H1 (cell line): Measurements from ENCODE around the gene PHACTR1. TPM values are rescaled to one million over a fixed set of nuclear protein-coding genes. Genes with fewer than 3 reads are reported as not detected.

ENCODE experiments used
- CTCF ChIA-PET: fragments of 300-600 bp; sonication (Branson Sonifier 250); formaldehyde crosslinking; loops from one replicate; lab custom pipeline; 2021; ENCODE audit not compliant: partially characterized antibody; lab: Charles Lee
- POLR2A ChIA-PET: fragments of 300-600 bp; sonication (Branson Sonifier 250); formaldehyde crosslinking; loops from one replicate; lab custom pipeline; 2021; ENCODE audit warnings: inconsistent platforms; ENCODE audit not compliant: partially characterized antibody; lab: Charles Lee
- DNase-seq, 2 experiments: peaks; one replicate each; pipeline versions ENCODE4 v3.0.0 to v3.0.0-alpha.2; 2010 to 2022; ENCODE audit warnings: low spot score in 2 of 2, low read depth in 1 of 2, mixed read lengths in 1 of 2
- FAIRE-seq: peaks from 2 replicates; lab custom pipeline; 2011; peaks lifted over from hg19 to GRCh38; lab: Jason Lieb, UNC
- H2AFZ ChIP-seq: 2 replicates; pipeline ENCODE4 v1.8.1; 2012; ENCODE audit warnings: low read length, inconsistent platforms
- H2AK5ac ChIP-seq: 2 replicates; pipeline ENCODE4 v1.6.1; 2013; ENCODE audit warnings: low read depth, low read length
- H2BK120ac ChIP-seq: replicated peaks from 2 replicates; pipeline ENCODE3; 2013; ENCODE audit warnings: low read depth, low read length, inconsistent platforms
- H2BK12ac ChIP-seq: 2 replicates; pipeline ENCODE4 v1.6.1; 2013; ENCODE audit warnings: low read depth, low read length
- H2BK15ac ChIP-seq: 2 replicates; pipeline ENCODE4 v1.6.1; 2013; ENCODE audit warnings: low read length
- H2BK20ac ChIP-seq: 2 replicates; pipeline ENCODE4 v1.6.1; 2013; ENCODE audit warnings: low read length
- H2BK5ac ChIP-seq: 2 replicates; pipeline ENCODE4 v1.6.1; 2013; ENCODE audit warnings: low read depth, low read length
- H3K14ac ChIP-seq: 2 replicates; pipeline ENCODE4 v1.6.1; 2013; ENCODE audit warnings: inconsistent platforms; ENCODE audit not compliant: insufficient read length
- H3K18ac ChIP-seq: 2 replicates; pipeline ENCODE4 v1.6.1; 2013; ENCODE audit warnings: low read length; ENCODE audit errors: extremely low read depth
- H3K23ac ChIP-seq: 2 replicates; pipeline ENCODE4 v1.6.1; 2013; ENCODE audit warnings: inconsistent platforms; ENCODE audit not compliant: insufficient read length
- H3K23me2 ChIP-seq: 2 replicates; pipeline ENCODE4 v1.6.1; 2013; ENCODE audit warnings: low read depth, low read length
- H3K27ac ChIP-seq: 2 replicates; pipeline ENCODE4 v1.6.1; 2011; ENCODE audit warnings: low read depth, low read length, inconsistent platforms
- H3K27me3 ChIP-seq, 4 experiments: replicated peaks in 1 of 4; 1 replicate in 1 of 4; 2 replicates in 3 of 4; pipeline versions ENCODE4 v1.6.1 to v1.8.1; 2011 to 2013; ENCODE audit warnings: low read length in 3 of 4, mild to moderate bottlenecking in 3 of 4, inconsistent platforms in 2 of 4, mixed read lengths in 2 of 4, moderate library complexity in 1 of 4; ENCODE audit not compliant: control insufficient read depth in 3 of 4, insufficient read depth in 3 of 4; ENCODE audit errors: extremely low read depth in 1 of 4
- H3K36me3 ChIP-seq, 4 experiments: 2 replicates each; pipeline versions ENCODE4 v1.6.1 to v1.8.1; 2011 to 2013; ENCODE audit warnings: mild to moderate bottlenecking in 4 of 4, low read length in 3 of 4, moderate library complexity in 2 of 4, control low read depth in 1 of 4, inconsistent platforms in 1 of 4; ENCODE audit not compliant: insufficient read depth in 4 of 4, control insufficient read depth in 2 of 4
- H3K4ac ChIP-seq: replicated peaks from 2 replicates; pipeline ENCODE3; 2013; ENCODE audit warnings: low read length, low read depth, mixed read lengths, inconsistent platforms; ENCODE audit not compliant: insufficient read length
- H3K4me1 ChIP-seq, 4 experiments: replicated peaks in 1 of 4; 1 replicate in 1 of 4; 2 replicates in 3 of 4; pipeline versions ENCODE4 v1.6.1 to v1.8.1; 2011 to 2013; ENCODE audit warnings: low read length in 3 of 4, inconsistent platforms in 2 of 4, mixed read lengths in 1 of 4; ENCODE audit not compliant: insufficient read depth in 4 of 4, control insufficient read depth in 3 of 4
- H3K4me2 ChIP-seq, 2 experiments: 2 replicates each; pipeline versions ENCODE4 v1.6.1 to v1.8.1; 2011 to 2013; ENCODE audit warnings: low read depth in 2 of 2, low read length in 2 of 2, control low read depth in 1 of 2, inconsistent platforms in 1 of 2, mild to moderate bottlenecking in 1 of 2; ENCODE audit not compliant: insufficient read depth in 1 of 2
- H3K4me3 ChIP-seq, 4 experiments: fragments of 200-600, 300-600 bp in 1 of 4; sonication (generic), shearing (Covaris generic), sonication (Bioruptor Twin) in 1 of 4; 2 replicates each; pipeline versions ENCODE4 v1.5.1 to v1.8.1; 2011 to 2016; ENCODE audit warnings: low read length in 4 of 4, low read depth in 3 of 4, control low read depth in 2 of 4, inconsistent platforms in 2 of 4, mild to moderate bottlenecking in 2 of 4, mixed read lengths in 1 of 4, moderate library complexity in 1 of 4; ENCODE audit not compliant: insufficient read depth in 2 of 4; ENCODE audit errors: extremely low read depth in 1 of 4
- H3K56ac ChIP-seq: replicated peaks from 2 replicates; pipeline ENCODE3; 2013; ENCODE audit warnings: low read depth, mild to moderate bottlenecking, mixed read lengths, low read length, inconsistent platforms; ENCODE audit not compliant: insufficient read length
- H3K79me1 ChIP-seq: 2 replicates; pipeline ENCODE4 v1.6.1; 2013; ENCODE audit warnings: low read depth, low read length, control low read depth
- H3K79me2 ChIP-seq, 2 experiments: 2 replicates each; pipeline versions ENCODE4 v1.6.1 to v1.8.1; 2012 to 2013; ENCODE audit warnings: low read length in 2 of 2, mild to moderate bottlenecking in 2 of 2, inconsistent platforms in 1 of 2; ENCODE audit not compliant: insufficient read depth in 2 of 2, control insufficient read depth in 1 of 2
- H3K9ac ChIP-seq, 4 experiments: replicated peaks in 1 of 4; 1 replicate in 1 of 4; 2 replicates in 3 of 4; pipeline versions ENCODE4 v1.6.1 to v1.8.1; 2011 to 2013; ENCODE audit warnings: low read depth in 3 of 4, low read length in 3 of 4, control low read depth in 2 of 4, mild to moderate bottlenecking in 2 of 4, moderate library complexity in 2 of 4, inconsistent platforms in 1 of 4; ENCODE audit errors: extremely low read depth in 1 of 4
- H3K9me3 ChIP-seq, 2 experiments: 2 replicates each; pipeline versions ENCODE4 v1.6.1 to v1.8.1; 2012 to 2013; ENCODE audit warnings: mild to moderate bottlenecking in 2 of 2, moderate library complexity in 2 of 2, control low read depth in 1 of 2, inconsistent platforms in 1 of 2, low read depth in 1 of 2, low read length in 1 of 2, mixed read lengths in 1 of 2; ENCODE audit not compliant: insufficient read depth in 2 of 2
- H4K20me1 ChIP-seq, 2 experiments: replicated peaks in 1 of 2; 2 replicates each; pipeline versions ENCODE3 to v1.8.1; 2011 to 2013; ENCODE audit warnings: inconsistent platforms in 2 of 2, low read length in 2 of 2, mild to moderate bottlenecking in 1 of 2; ENCODE audit not compliant: insufficient read depth in 2 of 2, control insufficient read depth in 1 of 2
- H4K5ac ChIP-seq: 2 replicates; pipeline ENCODE4 v1.6.1; 2013; ENCODE audit warnings: low read length, low read depth, mixed read lengths, inconsistent platforms; ENCODE audit not compliant: insufficient read length
- H4K8ac ChIP-seq: 2 replicates; pipeline ENCODE4 v1.8.0; 2013; ENCODE audit warnings: mild to moderate bottlenecking, moderate library complexity, low read length, inconsistent platforms; ENCODE audit not compliant: insufficient read depth; ENCODE audit errors: extremely low read depth
- H4K91ac ChIP-seq: replicated peaks from 2 replicates; pipeline ENCODE3; 2013; ENCODE audit warnings: low read length, mixed read lengths, inconsistent platforms; ENCODE audit not compliant: insufficient read length
- BRCA1 ChIP-seq: IDR thresholded peaks from 2 replicates; pipeline ENCODE4 v1.6.1; 2012; ENCODE audit warnings: low read depth, low read length, improper control_type of control experiment
- EP300 ChIP-seq, 2 experiments: IDR thresholded peaks; 1 replicate in 1 of 2; 2 replicates in 1 of 2; pipeline ENCODE4 v1.6.1; 2011 to 2012; ENCODE audit warnings: low read depth in 2 of 2, low read length in 2 of 2, mild to moderate bottlenecking in 2 of 2, borderline replicate concordance in 1 of 2, inconsistent platforms in 1 of 2, moderate library complexity in 1 of 2
- KDM5A ChIP-seq: fragments of 200-600 bp; IDR thresholded peaks from 2 replicates; pipeline ENCODE4 v1.7.1; 2012; ENCODE audit warnings: mild to moderate bottlenecking, low read length, inconsistent platforms, mixed read lengths
- POU5F1 ChIP-seq: IDR thresholded peaks from 2 replicates; pipeline ENCODE4 v1.6.1; 2011; ENCODE audit warnings: low read depth, mild to moderate bottlenecking, low read length, moderate library complexity
- ZNF274 ChIP-seq: IDR thresholded peaks from 2 replicates; pipeline ENCODE4 v1.7.0; 2012; ENCODE audit warnings: low read length, borderline replicate concordance; ENCODE audit errors: extremely low read depth
- WGBS, 2 experiments: shearing (Covaris generic) in 1 of 2; methylation state at CpG; one replicate each; pipeline versions ENCODE4 v1.1.6 to v1.1.7; 2013 to 2015; ENCODE audit warnings: low lambda C conversion rate in 2 of 2, mixed read lengths in 2 of 2, inconsistent platforms in 1 of 2, low coverage in 1 of 2, missing lambda C conversion rate in 1 of 2; ENCODE audit not compliant: insufficient replicate concordance in 2 of 2, insufficient coverage in 1 of 2, insufficient read length in 1 of 2; ENCODE audit errors: extremely low coverage in 1 of 2, missing lambda C conversion rate in 1 of 2; 5-methylcytosine and 5-hydroxymethylcytosine counted together
- polyA plus RNA-seq, 7 experiments: library from polyadenylated mRNA; depleted of rRNA in 3 of 7; stranded (reverse) in 5 of 7; unstranded in 2 of 7; fragments of >200 nt in 5 of 7; fragments of 200-250 nt in 2 of 7; gene quantifications; 1 replicate in 5 of 7; 2 replicates in 1 of 7; 4 replicates in 1 of 7; pipeline versions ENCODE4 v1.2.1 to v1.2.3, GENCODE V29; 2011 to 2013; ENCODE audit warnings: missing spikeins in 2 of 7, mixed read lengths in 2 of 7
- total RNA-seq: library from RNA; stranded (reverse); fragmentation: NEBNext Ultra II Directional; extraction: Animal tissue kit (Norgen Biotek cat#: 25700); gene quantifications from 2 replicates; pipeline ENCODE4 v1.2.1, GENCODE V29; 2021

The PHACTR1 gene
- total and polyA plus RNA-seq, 2 of the 8 experiments (the other 6 are each of a cell fraction or from before 2014, with no cell fraction given) = 3.9 to 17.1 TPM

GRCh38 chr6:12698298-12698697 is 18.3 kb upstream of the PHACTR1 start:
- POLR2A ChIA-PET = no interaction called here
- Histone ChIP-seq H2BK15ac (no peak overlapping the region), H4K91ac (no peak overlapping the region)

More at GRCh38 chr6:12698298-12698697, 18.3 kb upstream of the PHACTR1 start:
- Histone ChIP-seq H3K36me3 (no peaks in the 10 kb centered on the region), H3K79me2 (no peaks in the 10 kb centered on the region), H3K4me1 (peaks cover 0 to 9% (median 0%) of the 10 kb centered on the region in 4 experiments; a peak in 3 of 7 replicates), H3K4me3 (no peak overlapping the region), H3K23ac (no peak overlapping the region), H3K56ac (no peak overlapping the region), H2BK5ac (no peak overlapping the region), H2AFZ (no peak overlapping the region), H3K4me2 (no peak overlapping the region), H2AK5ac (no peak overlapping the region), H3K4ac (no peak overlapping the region), H3K27ac (no peak overlapping the region), H3K79me1 (no peaks in the 10 kb centered on the region), H2BK12ac (no peak overlapping the region), H3K9ac (no peak overlapping the region), H2BK120ac (no peak overlapping the region), H3K14ac (no peak overlapping the region), H4K20me1 (no peaks in the 10 kb centered on the region), H2BK20ac (no peak overlapping the region), H4K5ac (no peak overlapping the region)
- FAIRE-seq (no peak), DNase-seq (no peak)
- WGBS, 2 experiments = 96% methylated on average over 4 of the region's 4 CpGs; no CpG with 5 or more reads in 1 of the 2 experiments
- CTCF ChIA-PET = interaction anchor here (1.0 to 1.7 kb wide), 2 partner anchors 12 to 195 kb away, joined by 3 to 8 read pairs; no protein-coding TSS in a partner anchor
- TF ChIP-seq KDM5A (no peak), BRCA1 (no peak), POU5F1 (no peak), ZNF274 (no peak), EP300 (IDR thresholded peaks at IDR 0.05; ENCODE audit: borderline replicate concordance in 1 of 2, low read depth in 2 of 2, low read length in 2 of 2) (no peak)
- TF ChIP-seq, all 59 proteins: peak for 0
- Histone ChIP-seq H3K9me3 (no peaks in the 10 kb centered on the region), H3K18ac (no peak overlapping the region), H3K27me3 (no peaks in the 10 kb centered on the region), H3K23me2 (no peaks in the 10 kb centered on the region), H4K8ac (no peak overlapping the region)
